ENCODE measurements around the gene FOXP2.

FOXP2 gene

DNA sequence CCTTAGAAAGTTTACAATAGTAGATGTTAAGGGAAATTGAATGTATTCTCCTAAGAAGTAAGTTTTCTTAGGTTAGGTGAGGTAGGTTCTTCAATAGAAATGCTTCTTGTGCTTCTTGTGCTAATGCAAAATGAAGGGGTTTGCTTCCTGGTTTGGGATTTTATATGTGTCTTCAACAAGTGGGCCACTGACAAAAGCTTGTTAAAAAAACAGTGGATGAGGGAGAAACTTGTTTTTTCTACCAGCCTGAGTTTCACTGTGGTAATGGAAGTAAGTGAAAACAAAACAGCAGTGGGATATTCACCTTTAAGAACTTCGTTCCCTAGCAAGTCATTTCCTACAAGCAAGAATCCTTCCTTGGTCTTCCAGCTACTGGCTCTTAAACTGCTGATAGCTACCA is 107.5 kb downstream of the FOXP2 start (continued):
- TF ChIP-seq, protein P1, sequence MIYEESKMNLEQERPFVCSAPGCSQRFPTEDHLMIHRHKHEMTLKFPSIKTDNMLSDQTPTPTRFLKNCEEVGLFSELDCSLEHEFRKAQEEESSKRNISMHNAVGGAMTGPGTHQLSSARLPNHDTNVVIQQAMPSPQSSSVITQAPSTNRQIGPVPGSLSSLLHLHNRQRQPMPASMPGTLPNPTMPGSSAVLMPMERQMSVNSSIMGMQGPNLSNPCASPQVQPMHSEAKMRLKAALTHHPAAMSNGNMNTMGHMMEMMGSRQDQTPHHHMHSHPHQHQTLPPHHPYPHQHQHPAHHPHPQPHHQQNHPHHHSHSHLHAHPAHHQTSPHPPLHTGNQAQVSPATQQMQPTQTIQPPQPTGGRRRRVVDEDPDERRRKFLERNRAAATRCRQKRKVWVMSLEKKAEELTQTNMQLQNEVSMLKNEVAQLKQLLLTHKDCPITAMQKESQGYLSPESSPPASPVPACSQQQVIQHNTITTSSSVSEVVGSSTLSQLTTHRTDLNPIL (CRISPR knock-in tag; IDR thresholded peaks at IDR 0.05; ENCODE audit: low read depth), result no peak
- TF ChIP-seq GLIS3 (CRISPR knock-in tag; IDR thresholded peaks at IDR 0.05) (no peak), CSDC2 (CRISPR knock-in tag; IDR thresholded peaks at IDR 0.05) (no peak), SNAI2 (CRISPR knock-in tag; IDR thresholded peaks at IDR 0.05) (no peak), ZFP3 (CRISPR knock-in tag; IDR thresholded peaks at IDR 0.05) (no peak)

DNA sequence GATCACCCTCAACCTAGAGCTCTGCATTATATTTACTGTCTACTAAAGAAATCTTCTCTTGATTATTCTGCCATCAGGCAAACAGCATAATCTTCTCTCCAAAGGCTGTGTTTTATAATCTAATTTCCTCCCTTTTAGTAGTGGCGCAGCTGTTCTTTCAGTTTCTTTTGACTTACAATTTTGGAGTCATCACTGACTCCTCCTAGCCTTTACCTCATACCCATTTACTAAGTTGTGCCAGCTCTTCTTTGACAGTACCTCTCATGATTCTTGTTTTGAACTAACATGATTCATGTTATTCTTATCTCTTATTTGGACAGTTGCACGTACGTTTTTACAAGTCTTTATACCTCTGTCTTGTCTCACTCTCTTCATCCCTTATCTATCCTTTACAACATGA is 113.0 kb downstream of the FOXP2 start:
- TF ChIP-seq, protein P2, sequence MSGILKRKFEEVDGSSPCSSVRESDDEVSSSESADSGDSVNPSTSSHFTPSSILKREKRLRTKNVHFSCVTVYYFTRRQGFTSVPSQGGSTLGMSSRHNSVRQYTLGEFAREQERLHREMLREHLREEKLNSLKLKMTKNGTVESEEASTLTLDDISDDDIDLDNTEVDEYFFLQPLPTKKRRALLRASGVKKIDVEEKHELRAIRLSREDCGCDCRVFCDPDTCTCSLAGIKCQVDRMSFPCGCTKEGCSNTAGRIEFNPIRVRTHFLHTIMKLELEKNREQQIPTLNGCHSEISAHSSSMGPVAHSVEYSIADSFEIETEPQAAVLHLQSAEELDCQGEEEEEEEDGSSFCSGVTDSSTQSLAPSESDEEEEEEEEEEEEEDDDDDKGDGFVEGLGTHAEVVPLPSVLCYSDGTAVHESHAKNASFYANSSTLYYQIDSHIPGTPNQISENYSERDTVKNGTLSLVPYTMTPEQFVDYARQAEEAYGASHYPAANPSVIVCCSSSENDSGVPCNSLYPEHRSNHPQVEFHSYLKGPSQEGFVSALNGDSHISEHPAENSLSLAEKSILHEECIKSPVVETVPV (CRISPR knock-in tag; IDR thresholded peaks at IDR 0.05), result no peak
- TF ChIP-seq GLIS3 (CRISPR knock-in tag; IDR thresholded peaks at IDR 0.05), result no peak
- TF ChIP-seq, protein P1 (CRISPR knock-in tag; IDR thresholded peaks at IDR 0.05; ENCODE audit: low read depth), result no peak
- TF ChIP-seq, protein P3, sequence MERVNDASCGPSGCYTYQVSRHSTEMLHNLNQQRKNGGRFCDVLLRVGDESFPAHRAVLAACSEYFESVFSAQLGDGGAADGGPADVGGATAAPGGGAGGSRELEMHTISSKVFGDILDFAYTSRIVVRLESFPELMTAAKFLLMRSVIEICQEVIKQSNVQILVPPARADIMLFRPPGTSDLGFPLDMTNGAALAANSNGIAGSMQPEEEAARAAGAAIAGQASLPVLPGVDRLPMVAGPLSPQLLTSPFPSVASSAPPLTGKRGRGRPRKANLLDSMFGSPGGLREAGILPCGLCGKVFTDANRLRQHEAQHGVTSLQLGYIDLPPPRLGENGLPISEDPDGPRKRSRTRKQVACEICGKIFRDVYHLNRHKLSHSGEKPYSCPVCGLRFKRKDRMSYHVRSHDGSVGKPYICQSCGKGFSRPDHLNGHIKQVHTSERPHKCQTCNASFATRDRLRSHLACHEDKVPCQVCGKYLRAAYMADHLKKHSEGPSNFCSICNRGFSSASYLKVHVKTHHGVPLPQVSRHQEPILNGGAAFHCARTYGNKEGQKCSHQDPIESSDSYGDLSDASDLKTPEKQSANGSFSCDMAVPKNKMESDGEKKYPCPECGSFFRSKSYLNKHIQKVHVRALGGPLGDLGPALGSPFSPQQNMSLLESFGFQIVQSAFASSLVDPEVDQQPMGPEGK (CRISPR knock-in tag; IDR thresholded peaks at IDR 0.05; ENCODE audit: borderline replicate concordance), result no peak
- no peak for TF ChIP-seq ZC3H10 (CRISPR knock-in tag; IDR thresholded peaks at IDR 0.05)
- TF ChIP-seq TOX (CRISPR knock-in tag; IDR thresholded peaks at IDR 0.05; ENCODE audit: borderline replicate concordance), result no peak
- no peak for TF ChIP-seq OSR1 (CRISPR knock-in tag; IDR thresholded peaks at IDR 0.05)
- TF ChIP-seq, protein P4, sequence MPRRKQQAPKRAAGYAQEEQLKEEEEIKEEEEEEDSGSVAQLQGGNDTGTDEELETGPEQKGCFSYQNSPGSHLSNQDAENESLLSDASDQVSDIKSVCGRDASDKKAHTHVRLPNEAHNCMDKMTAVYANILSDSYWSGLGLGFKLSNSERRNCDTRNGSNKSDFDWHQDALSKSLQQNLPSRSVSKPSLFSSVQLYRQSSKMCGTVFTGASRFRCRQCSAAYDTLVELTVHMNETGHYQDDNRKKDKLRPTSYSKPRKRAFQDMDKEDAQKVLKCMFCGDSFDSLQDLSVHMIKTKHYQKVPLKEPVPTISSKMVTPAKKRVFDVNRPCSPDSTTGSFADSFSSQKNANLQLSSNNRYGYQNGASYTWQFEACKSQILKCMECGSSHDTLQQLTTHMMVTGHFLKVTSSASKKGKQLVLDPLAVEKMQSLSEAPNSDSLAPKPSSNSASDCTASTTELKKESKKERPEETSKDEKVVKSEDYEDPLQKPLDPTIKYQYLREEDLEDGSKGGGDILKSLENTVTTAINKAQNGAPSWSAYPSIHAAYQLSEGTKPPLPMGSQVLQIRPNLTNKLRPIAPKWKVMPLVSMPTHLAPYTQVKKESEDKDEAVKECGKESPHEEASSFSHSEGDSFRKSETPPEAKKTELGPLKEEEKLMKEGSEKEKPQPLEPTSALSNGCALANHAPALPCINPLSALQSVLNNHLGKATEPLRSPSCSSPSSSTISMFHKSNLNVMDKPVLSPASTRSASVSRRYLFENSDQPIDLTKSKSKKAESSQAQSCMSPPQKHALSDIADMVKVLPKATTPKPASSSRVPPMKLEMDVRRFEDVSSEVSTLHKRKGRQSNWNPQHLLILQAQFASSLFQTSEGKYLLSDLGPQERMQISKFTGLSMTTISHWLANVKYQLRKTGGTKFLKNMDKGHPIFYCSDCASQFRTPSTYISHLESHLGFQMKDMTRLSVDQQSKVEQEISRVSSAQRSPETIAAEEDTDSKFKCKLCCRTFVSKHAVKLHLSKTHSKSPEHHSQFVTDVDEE (CRISPR knock-in tag; IDR thresholded peaks at IDR 0.05), result no peak
- no peak for ATAC-seq

DNA sequence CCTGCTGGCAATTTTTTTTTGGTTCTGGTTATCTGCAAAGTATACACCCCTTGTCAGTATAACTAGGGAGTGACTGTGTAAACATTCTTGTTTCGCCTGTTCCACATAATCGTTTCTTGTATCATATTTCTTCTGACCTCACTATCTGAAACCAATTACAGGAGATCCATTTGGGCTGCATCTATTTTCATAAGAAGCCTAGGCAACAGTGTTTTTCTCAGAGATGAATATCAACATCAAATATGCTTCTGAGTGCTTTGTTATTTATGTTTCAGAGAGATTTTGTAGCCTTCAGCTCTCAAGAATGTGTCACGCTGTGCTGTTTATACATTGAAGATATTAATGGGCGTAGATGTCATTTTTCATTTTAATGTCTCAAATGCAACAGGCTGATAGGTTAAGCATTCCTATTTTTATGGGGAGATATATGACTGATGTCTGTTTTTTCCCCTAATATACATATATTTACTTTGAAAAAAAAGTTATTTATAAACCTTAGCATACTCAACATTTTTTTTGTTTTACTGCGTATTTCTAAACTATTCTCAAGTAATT is 115.5 kb downstream of the FOXP2 start:
- ATAC-seq, result no peak
- TF ChIP-seq ZFP30 (CRISPR knock-in tag; IDR thresholded peaks at IDR 0.05), result no peak
- TF ChIP-seq, protein P5, sequence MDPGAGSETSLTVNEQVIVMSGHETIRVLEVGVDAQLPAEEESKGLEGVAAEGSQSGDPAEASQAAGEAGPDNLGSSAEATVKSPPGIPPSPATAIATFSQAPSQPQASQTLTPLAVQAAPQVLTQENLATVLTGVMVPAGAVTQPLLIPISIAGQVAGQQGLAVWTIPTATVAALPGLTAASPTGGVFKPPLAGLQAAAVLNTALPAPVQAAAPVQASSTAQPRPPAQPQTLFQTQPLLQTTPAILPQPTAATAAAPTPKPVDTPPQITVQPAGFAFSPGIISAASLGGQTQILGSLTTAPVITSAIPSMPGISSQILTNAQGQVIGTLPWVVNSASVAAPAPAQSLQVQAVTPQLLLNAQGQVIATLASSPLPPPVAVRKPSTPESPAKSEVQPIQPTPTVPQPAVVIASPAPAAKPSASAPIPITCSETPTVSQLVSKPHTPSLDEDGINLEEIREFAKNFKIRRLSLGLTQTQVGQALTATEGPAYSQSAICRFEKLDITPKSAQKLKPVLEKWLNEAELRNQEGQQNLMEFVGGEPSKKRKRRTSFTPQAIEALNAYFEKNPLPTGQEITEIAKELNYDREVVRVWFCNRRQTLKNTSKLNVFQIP (CRISPR knock-in tag; IDR thresholded peaks at IDR 0.05; ENCODE audit: borderline replicate concordance, low read depth), result no peak
- TF ChIP-seq, protein P3 (CRISPR knock-in tag; IDR thresholded peaks at IDR 0.05; ENCODE audit: borderline replicate concordance), result no peak
- TF ChIP-seq SNAI2 (CRISPR knock-in tag; IDR thresholded peaks at IDR 0.05), result no peak
- no peak for TF ChIP-seq TOX (CRISPR knock-in tag; IDR thresholded peaks at IDR 0.05; ENCODE audit: borderline replicate concordance)
- TF ChIP-seq ZNF70 (CRISPR knock-in tag; IDR thresholded peaks at IDR 0.05), result no peak
- TF ChIP-seq ZNF8 (CRISPR knock-in tag; IDR thresholded peaks at IDR 0.05), result no peak
- TF ChIP-seq BACH2 (CRISPR knock-in tag; IDR thresholded peaks at IDR 0.05; ENCODE audit: borderline replicate concordance), result no peak
- TF ChIP-seq GLIS3 (CRISPR knock-in tag; IDR thresholded peaks at IDR 0.05), result no peak
- TF ChIP-seq CSDC2 (CRISPR knock-in tag; IDR thresholded peaks at IDR 0.05), result no peak
- TF ChIP-seq TCF4 (CRISPR knock-in tag; IDR thresholded peaks at IDR 0.05; ENCODE audit: borderline replicate concordance), result no peak
- no peak for TF ChIP-seq ZNF565 (CRISPR knock-in tag; conservative IDR thresholded peaks at IDR 0.05; ENCODE audit: low read depth)
- no peak for TF ChIP-seq RARB (CRISPR knock-in tag; IDR thresholded peaks at IDR 0.05)
- TF ChIP-seq, protein P4 (CRISPR knock-in tag; IDR thresholded peaks at IDR 0.05), result no peak
- no peak for TF ChIP-seq PPARA (CRISPR knock-in tag; IDR thresholded peaks at IDR 0.05; ENCODE audit: borderline replicate concordance)
- TF ChIP-seq ARNTL (CRISPR knock-in tag; IDR thresholded peaks at IDR 0.05; ENCODE audit: borderline replicate concordance, low read depth), result no peak
